NCI-H510A treated with DMSO at 0.1 percent for 48 hours (cell line): ENCODE data around the gene NIPA2.

Experiments used
- DNase-seq: peaks from one replicate; lab custom pipeline; 2025; lab: John Stamatoyannopoulos, UW

Gene NIPA2

GRCh38 chr15:22839046-22839695 is 705 bp downstream of the NIPA2 start:
- no peak for DNase-seq

- no peak for DNase-seq
Observed at GRCh38 chr15:22844421-22845288, 6.2 kb downstream of the NIPA2 start.

- DNase-seq: peak; percentile 4
Observed at GRCh38 chr15:22845289-22845900, 6.9 kb downstream of the NIPA2 start.

- DNase-seq: no peak
Observed at GRCh38 chr15:22846073-22846472, 7.6 kb downstream of the NIPA2 start.

- no peak for DNase-seq
Observed at GRCh38 chr15:22850055-22850454, 11.6 kb downstream of the NIPA2 start.

GRCh38 chr15:22851513-22851912 is 13.0 kb downstream of the NIPA2 start:
- no peak for DNase-seq

GRCh38 chr15:22855791-22856190 is 17.3 kb downstream of the NIPA2 start:
- no peak for DNase-seq

- DNase-seq: no peak
Observed at GRCh38 chr15:22856659-22857058, 18.2 kb downstream of the NIPA2 start.

- no peak for DNase-seq
Observed at GRCh38 chr15:22861161-22861560, 22.7 kb downstream of the NIPA2 start.

- no peak for DNase-seq
Observed at GRCh38 chr15:22863356-22863755, 24.9 kb downstream of the NIPA2 start.

- no peak for DNase-seq
Observed at GRCh38 chr15:22866079-22866478, 27.6 kb downstream of the NIPA2 start.

GRCh38 chr15:22867886-22868285 is 29.4 kb downstream of the NIPA2 start:
- DNase-seq: no peak

- no peak for DNase-seq
Observed at GRCh38 chr15:22868495-22868894, 30.0 kb downstream of the NIPA2 start.

- no peak for DNase-seq
Observed at GRCh38 chr15:22868928-22869327, 30.5 kb downstream of the NIPA2 start.

GRCh38 chr15:22869856-22870255 is 31.4 kb downstream of the NIPA2 start:
- no peak for DNase-seq

- no peak for DNase-seq
Observed at GRCh38 chr15:22870865-22871264, 32.4 kb downstream of the NIPA2 start.

GRCh38 chr15:22871481-22872086 is 33.1 kb downstream of the NIPA2 start:
- no peak for DNase-seq

- DNase-seq: no peak
Observed at GRCh38 chr15:22872936-22873701, 34.7 kb downstream of the NIPA2 start.

- DNase-seq: no peak
Observed at GRCh38 chr15:22873841-22874240, 35.4 kb downstream of the NIPA2 start.

- no peak for DNase-seq
Observed at GRCh38 chr15:22874256-22874655, 35.8 kb downstream of the NIPA2 start.

GRCh38 chr15:22874966-22875365 is 36.5 kb downstream of the NIPA2 start:
- no peak for DNase-seq

- no peak for DNase-seq
Observed at GRCh38 chr15:22877117-22877516, 38.7 kb downstream of the NIPA2 start.
